Testis (tissue), 2 donors: ENCODE results near the gene ZFYVE16.

Experiments
- CTCF ChIP-seq, 3 experiments: fragments of 450-650 bp in 2 of 3; fragments of 200-600 bp in 1 of 3; sonication (generic) in 1 of 3; IDR thresholded peaks; one replicate each; pipeline ENCODE4 v1.5.1; 2016 to 2019; ENCODE audit warnings: antibody characterized with exemption in 3 of 3, mild to moderate bottlenecking in 2 of 3, moderate library complexity in 1 of 3
- POLR2A ChIP-seq: fragments of 450-650 bp; IDR thresholded peaks from one replicate; pipeline ENCODE4 v1.6.1; 2017; ENCODE audit warnings: antibody characterized with exemption, mild to moderate bottlenecking, moderate library complexity

- TF ChIP-seq CTCF (IDR thresholded peaks at IDR 0.05) (no peak), POLR2A (no peak)
These were observed 29.5 kb downstream of the ZFYVE16 start for GRCh38 chr5:80437326-80437725.
